OCI-LY3 (cell line): ENCODE results near the gene USP5.
A peak's percentile ranks its signal among the peaks of the same experiment; 100 is the strongest.

ENCODE experiments used
- H2AFZ ChIP-seq: fragments of 200-600, 300-600 bp; shearing (Covaris generic); 2 replicates; pipeline ENCODE4 v1.6.0; 2014; ENCODE audit warnings: antibody characterized with exemption, low read depth, low read length
- H3K27ac ChIP-seq: fragments of 200-600, 300-600 bp; sonication (generic); 2 replicates; pipeline ENCODE4 v1.5.1; 2014; ENCODE audit warnings: mild to moderate bottlenecking, low read length, moderate library complexity, mixed read lengths
- H3K27me3 ChIP-seq: fragments of 200-600, 300-600 bp; sonication (generic); 2 replicates; pipeline ENCODE4 v1.6.1; 2014; ENCODE audit warnings: low read depth, low read length, mixed read lengths
- H3K36me3 ChIP-seq: fragments of 200-600, 300-600 bp; sonication (generic); replicated peaks from 2 replicates; pipeline ENCODE3; 2014; ENCODE audit warnings: low read depth, low read length, mixed read lengths
- H3K4me1 ChIP-seq: fragments of 300-600, 200-600 bp; sonication (generic); 2 replicates; pipeline ENCODE4 v1.6.1; 2014; ENCODE audit warnings: low read length, mixed read lengths
- H3K4me2 ChIP-seq: fragments of 200-600, 300-600 bp; sonication (generic); 2 replicates; pipeline ENCODE4 v1.6.1; 2014; ENCODE audit warnings: low read length, mixed read lengths
- H3K4me3 ChIP-seq: fragments of 300-600, 200-600 bp; sonication (generic); 2 replicates; pipeline ENCODE4 v1.5.1; 2014; ENCODE audit warnings: antibody characterized with exemption, mild to moderate bottlenecking, low read length, moderate library complexity
- H3K79me2 ChIP-seq: fragments of 300-600, 200-600 bp; shearing (Covaris generic); 2 replicates; pipeline ENCODE4 v1.6.1; 2014; ENCODE audit warnings: mild to moderate bottlenecking, low read length, mixed read lengths
- H3K9ac ChIP-seq: fragments of 300-600, 200-600 bp; shearing (Covaris generic); 2 replicates; pipeline ENCODE4 v1.6.0; 2014; ENCODE audit warnings: mild to moderate bottlenecking, low read length, moderate library complexity
- H3K9me3 ChIP-seq: fragments of 200-600, 300-600 bp; shearing (Covaris generic); 2 replicates; pipeline ENCODE4 v1.6.1; 2014; ENCODE audit warnings: low read length, mixed read lengths; ENCODE audit not compliant: insufficient read depth
- H4K20me1 ChIP-seq: fragments of 200-600, 300-600 bp; sonication (generic); 2 replicates; pipeline ENCODE4 v1.6.1; 2016; ENCODE audit warnings: low read length, mixed read lengths; ENCODE audit not compliant: insufficient read depth
- CTCF ChIP-seq: fragments of 200-600, 300-600 bp; sonication (generic); IDR thresholded peaks from 2 replicates; pipeline ENCODE4 v1.5.1; 2014; ENCODE audit warnings: antibody characterized with exemption, low read length, low read depth
- EZH2phosphoT487 ChIP-seq: fragments of 200-600 bp; shearing (Covaris generic); IDR thresholded peaks from 2 replicates; pipeline ENCODE4 v1.6.1; 2018; ENCODE audit warnings: antibody characterized with exemption, mixed run types, low read depth

Gene USP5

GRCh38 chr12:6849427-6849826, 2.5 kb upstream of the USP5 start:
- H3K4me2 ChIP-seq, result peak overlapping the region; percentile 79
- peak overlapping the region; percentile 79 for H3K4me3 ChIP-seq
- peak overlapping the region; percentile 79; the same call in 1 of the 2 replicates for H3K9ac ChIP-seq
- H3K27me3 ChIP-seq, result no peaks in the 10 kb centered on the region
- H3K27ac ChIP-seq, result 0 out of 2 replicates have a peak overlapping the region, but pooled peaks have one; percentile 6
- H4K20me1 ChIP-seq, result no peaks in the 10 kb centered on the region
- H3K4me1 ChIP-seq, result peaks cover 33% of the 10 kb centered on the region
- H2AFZ ChIP-seq, result no peak overlapping the region
- TF ChIP-seq EZH2phosphoT487 (no peak), CTCF (no peak)
- peaks cover 42% of the 10 kb centered on the region for H3K36me3 ChIP-seq
- H3K79me2 ChIP-seq, result peaks cover 35% of the 10 kb centered on the region
- H3K9me3 ChIP-seq, result no peaks in the 10 kb centered on the region

GRCh38 chr12:6849976-6850560, 1.9 kb upstream of the USP5 start:
- Histone ChIP-seq H3K4me2 (peak overlapping the region; percentile 79), H3K9ac (peak overlapping the region; percentile 79), H3K27ac (peak overlapping the region; percentile 45; the same call in 1 of the 2 replicates), H3K36me3 (peaks cover 36% of the 10 kb centered on the region), H4K20me1 (no peaks in the 10 kb centered on the region), H3K9me3 (no peaks in the 10 kb centered on the region), H2AFZ (no peak overlapping the region), H3K27me3 (no peaks in the 10 kb centered on the region), H3K4me1 (peaks cover 33% of the 10 kb centered on the region), H3K79me2 (peaks cover 39% of the 10 kb centered on the region), H3K4me3 (peak overlapping the region; percentile 79)
- TF ChIP-seq CTCF (no peak), EZH2phosphoT487 (no peak)

GRCh38 chr12:6850796-6851152, 1.2 kb upstream of the USP5 start:
- Histone ChIP-seq H2AFZ (no peak overlapping the region; the same call in 1 of the 2 replicates), H3K27me3 (no peaks in the 10 kb centered on the region), H3K36me3 (peaks cover 33% of the 10 kb centered on the region), H3K79me2 (peaks cover 40% of the 10 kb centered on the region), H3K4me1 (peaks cover 33% of the 10 kb centered on the region), H3K9ac (peak overlapping the region; percentile 79), H3K9me3 (no peaks in the 10 kb centered on the region), H3K4me3 (peak overlapping the region; percentile 79), H4K20me1 (no peaks in the 10 kb centered on the region), H3K27ac (peak overlapping the region; percentile 45), H3K4me2 (peak overlapping the region; percentile 79)
- no peak for TF ChIP-seq CTCF
- TF ChIP-seq EZH2phosphoT487, result no peak

- H2AFZ ChIP-seq, result peak within 1 kb of the TSS; percentile 61; the same call in 1 of the 2 replicates
- peaks cover 40% of the 10 kb centered on the region for H3K79me2 ChIP-seq
These were observed 613 bp upstream of the USP5 start, which contains the start of gene CDCA3 for GRCh38 chr12:6851153-6851920. TSS of gene CDCA3 (minus strand) at chr12:6851286. CDS start at chr12:6850952, 334 bp downstream.

More at GRCh38 chr12:6851153-6851920, 613 bp upstream of the USP5 start, which contains the start of gene CDCA3:
- Histone ChIP-seq H3K36me3 (peaks cover 30% of the 10 kb centered on the region), H3K9me3 (no peaks in the 10 kb centered on the region), H3K27ac (peak within 1 kb of the TSS; percentile 70), H4K20me1 (no peaks in the 10 kb centered on the region), H3K4me2 (peak within 1 kb of the TSS; percentile 82), H3K9ac (peak within 1 kb of the TSS; percentile 79), H3K27me3 (no peaks in the 10 kb centered on the region), H3K4me3 (peak within 1 kb of the TSS; percentile 79), H3K4me1 (peaks cover 33% of the 10 kb centered on the region)
- TF ChIP-seq EZH2phosphoT487 (no peak), CTCF (no peak)
